ENCODE results near the gene NCF4. TPM values are rescaled to one million over a fixed set of nuclear protein-coding genes. Genes with fewer than 3 reads are reported as not detected.

NCF4 gene
- total RNA-seq, 1 donor from 2014 or later, result 15.6 TPM

DNA sequence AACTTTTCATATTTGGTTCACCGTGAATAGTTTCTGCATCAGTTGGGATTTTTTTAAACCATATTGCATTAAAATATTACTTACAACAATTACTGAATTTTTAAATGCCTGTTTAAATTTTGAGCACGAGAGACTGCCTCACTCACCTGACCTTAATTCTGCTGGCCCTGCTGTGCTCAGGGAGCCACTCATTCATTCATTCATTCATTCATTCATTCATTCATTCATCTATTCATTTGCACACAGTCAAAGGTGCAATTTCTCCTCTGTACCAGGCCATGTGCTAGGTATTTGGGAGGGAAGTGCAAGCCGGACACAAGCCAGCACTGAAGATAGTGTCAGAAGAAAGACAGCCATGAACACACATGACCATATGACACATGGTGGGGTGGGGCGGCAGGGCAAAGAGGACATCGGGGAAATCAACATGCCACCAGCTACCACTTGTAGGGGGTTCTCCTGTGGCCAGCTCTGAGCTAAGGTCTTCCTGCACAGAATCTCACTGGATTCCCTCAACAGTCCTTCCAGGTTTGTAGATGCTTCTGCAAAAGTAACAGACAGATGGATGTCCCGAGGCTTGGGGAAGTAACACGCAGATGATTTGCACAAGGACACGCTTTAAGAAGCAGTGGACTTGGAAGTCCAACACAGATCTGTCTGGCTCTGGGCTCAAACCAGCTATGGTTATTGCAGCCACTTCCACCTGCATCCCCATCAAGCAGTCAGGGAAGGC lies 52.1 kb downstream of the NCF4 start:
- intact Hi-C loops (cut with micrococcal nuclease), result no loop called here
- Mint-ChIP-seq H3K4me1 (ENCODE audit: low read depth) (peaks cover 22% of the 10 kb centered on the region), H3K36me3 (ENCODE audit: low read depth) (no peaks in the 10 kb centered on the region), H3K4me3 (peak overlapping the region; percentile 41), H3K27me3 (ENCODE audit: insufficient read depth) (peaks cover 19% of the 10 kb centered on the region), H3K27ac (peak overlapping the region; percentile 71), H3K9me3 (no peaks in the 10 kb centered on the region)
- DNase-seq (ENCODE audit: low spot score), result no peak

DNA sequence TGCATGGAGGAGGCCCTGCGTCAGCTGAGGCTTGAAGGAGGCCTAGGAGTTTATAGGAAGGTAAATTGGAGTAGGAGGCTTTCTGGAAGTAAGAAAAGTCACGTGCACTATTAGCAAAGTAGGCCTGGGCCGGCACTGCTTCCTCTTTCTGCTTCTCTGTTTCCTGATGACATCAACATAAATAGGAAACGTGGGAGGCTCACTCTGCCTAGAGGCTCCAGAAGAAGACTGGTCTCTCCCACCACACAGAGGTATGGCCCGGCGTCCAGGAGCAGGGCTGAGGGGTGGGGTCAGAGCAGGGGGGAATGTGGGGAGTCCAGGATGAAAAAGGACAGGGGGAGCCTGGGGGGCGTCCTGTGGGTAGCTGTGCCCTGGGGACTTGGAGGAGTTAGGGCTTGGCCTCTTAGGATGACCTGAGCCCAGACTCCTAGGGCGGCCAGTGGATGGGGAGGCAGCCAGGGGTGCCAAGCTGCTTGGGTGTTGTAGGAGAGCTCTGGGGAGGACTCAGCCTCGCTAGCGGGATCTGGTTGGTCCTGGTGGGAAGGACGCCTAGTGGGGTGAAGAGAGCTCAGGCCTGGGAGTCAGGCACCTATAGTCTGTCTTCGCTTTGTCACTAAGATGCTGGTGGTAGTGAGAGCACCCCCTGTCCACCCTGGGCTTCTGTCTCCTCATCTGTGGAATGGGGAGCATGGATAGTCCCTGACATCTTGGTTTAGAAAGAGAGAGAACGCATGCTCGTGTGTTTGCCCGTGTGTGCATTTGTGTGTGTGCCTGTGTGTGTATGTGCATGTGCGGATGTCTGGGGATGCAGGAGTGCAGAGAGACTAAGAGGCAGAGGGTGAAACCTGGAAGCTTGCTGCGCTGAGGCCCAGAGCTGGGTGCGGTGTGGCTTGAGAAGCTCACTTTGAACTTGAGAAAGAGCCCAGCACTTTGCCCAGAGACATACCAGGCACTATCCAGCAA lies 52.9 kb downstream of the NCF4 start, which contains the start of gene CSF2RB:
TSS of gene CSF2RB (plus strand) at position 202 of the 963 bp plus-strand sequence. CDS start 8,580 bp downstream, outside the sequence.
- no peak for DNase-seq (ENCODE audit: low spot score)
- intact Hi-C loops (cut with micrococcal nuclease), result no loop called here
- Mint-ChIP-seq H3K4me1 (ENCODE audit: low read depth) (peaks cover 22% of the 10 kb centered on the region), H3K36me3 (ENCODE audit: low read depth) (no peaks in the 10 kb centered on the region), H3K27ac (peak within 1 kb of the TSS; percentile 71), H3K27me3 (ENCODE audit: insufficient read depth) (peaks cover 23% of the 10 kb centered on the region), H3K9me3 (no peaks in the 10 kb centered on the region), H3K4me3 (peak within 1 kb of the TSS; percentile 80)

DNA sequence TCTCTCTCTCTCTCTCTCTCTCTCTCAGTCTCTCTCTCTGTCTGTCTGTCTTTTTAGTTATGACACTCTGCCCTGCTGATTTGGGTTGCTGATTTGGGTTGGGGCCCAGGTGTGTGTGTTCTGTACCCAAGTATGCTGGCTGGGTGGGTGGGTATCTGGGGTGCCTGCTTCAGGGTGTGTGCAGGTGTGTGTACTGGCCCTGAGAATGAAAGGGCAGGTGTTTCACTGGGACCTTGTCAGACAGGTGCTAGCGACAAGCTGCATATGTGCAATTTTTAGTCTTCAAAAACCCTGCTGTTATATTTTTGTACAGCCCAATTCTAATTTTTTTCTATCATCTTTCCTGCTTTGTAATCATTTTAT lies 53.6 kb downstream of the NCF4 start:
- DNase-seq (ENCODE audit: low spot score), result no peak
- H3K27ac Mint-ChIP-seq, result no peak overlapping the region
- peaks cover 20% of the 10 kb centered on the region for H3K27me3 Mint-ChIP-seq (ENCODE audit: insufficient read depth)
- H3K36me3 Mint-ChIP-seq (ENCODE audit: low read depth), result no peaks in the 10 kb centered on the region
- no peaks in the 10 kb centered on the region for H3K9me3 Mint-ChIP-seq
- H3K4me1 Mint-ChIP-seq (ENCODE audit: low read depth), result peaks cover 22% of the 10 kb centered on the region
- intact Hi-C loops (cut with micrococcal nuclease), result no loop called here
- H3K4me3 Mint-ChIP-seq, result peak overlapping the region; percentile 80

DNA sequence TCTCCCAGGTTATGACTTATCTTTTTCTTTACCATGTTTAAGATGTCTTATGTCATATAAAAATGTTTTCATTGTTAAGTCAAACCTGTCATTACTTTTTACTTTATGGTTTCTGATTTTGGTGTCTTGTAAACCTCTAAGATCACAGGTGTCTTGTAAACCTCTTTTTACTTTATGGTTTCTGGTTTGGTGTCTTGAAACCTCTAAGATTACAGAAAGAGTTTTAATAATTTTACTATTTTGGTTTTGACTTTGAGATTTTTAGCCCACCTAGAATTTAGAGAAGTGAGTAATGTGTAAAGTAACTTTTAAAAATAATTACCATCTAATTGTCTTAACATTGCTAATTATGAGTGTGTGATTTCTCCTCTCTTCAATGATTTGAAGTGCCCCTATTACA lies 55.2 kb downstream of the NCF4 start:
- no peak for DNase-seq (ENCODE audit: low spot score)
- intact Hi-C loops (cut with micrococcal nuclease), result no loop called here
- Mint-ChIP-seq H3K4me3 (peak overlapping the region; percentile 23), H3K27me3 (ENCODE audit: insufficient read depth) (peaks cover 12% of the 10 kb centered on the region), H3K27ac (no peak overlapping the region), H3K4me1 (ENCODE audit: low read depth) (peaks cover 25% of the 10 kb centered on the region), H3K36me3 (ENCODE audit: low read depth) (no peaks in the 10 kb centered on the region), H3K9me3 (no peaks in the 10 kb centered on the region)

DNA sequence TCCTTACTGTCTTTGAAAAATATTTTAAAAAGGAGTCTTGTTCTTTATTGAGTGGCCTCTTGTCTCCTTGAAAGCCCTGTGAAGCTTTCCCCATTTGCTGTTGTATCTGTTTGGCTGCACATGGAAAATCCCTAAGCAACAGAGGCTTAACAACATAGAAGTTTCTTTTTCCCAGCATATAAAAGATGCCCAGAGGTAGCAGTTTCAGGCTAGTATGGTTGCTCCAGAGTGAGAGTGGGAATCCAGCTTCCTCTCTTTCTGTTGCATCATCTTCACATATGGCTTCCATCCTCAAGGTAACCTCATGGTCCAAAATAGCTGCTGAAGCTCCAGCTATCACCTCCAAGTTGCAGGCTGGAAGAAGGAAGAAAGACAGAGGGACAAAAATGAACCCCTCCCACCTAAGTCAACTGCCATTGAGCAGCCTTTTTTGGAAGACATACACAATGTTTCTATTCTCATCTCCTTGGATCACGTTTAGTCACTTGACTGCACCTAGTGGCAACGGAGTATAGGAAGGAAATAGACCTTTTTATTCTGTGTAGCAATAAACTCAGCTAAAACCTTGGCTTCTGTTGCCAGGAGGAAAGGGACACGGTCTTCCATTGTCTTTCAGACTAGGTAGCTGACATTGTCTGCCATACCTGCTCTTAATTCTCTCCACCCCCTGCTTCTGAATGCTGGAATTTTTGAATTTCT lies 57.9 kb downstream of the NCF4 start:
- Mint-ChIP-seq H3K36me3 (ENCODE audit: low read depth) (peaks cover 1% of the 10 kb centered on the region), H3K4me3 (no peak overlapping the region), H3K27ac (no peak overlapping the region), H3K27me3 (ENCODE audit: insufficient read depth) (peaks cover 8% of the 10 kb centered on the region), H3K4me1 (ENCODE audit: low read depth) (peaks cover 17% of the 10 kb centered on the region), H3K9me3 (no peaks in the 10 kb centered on the region)
- no peak for DNase-seq (ENCODE audit: low spot score)
- intact Hi-C loops (cut with micrococcal nuclease), result no loop called here

DNA sequence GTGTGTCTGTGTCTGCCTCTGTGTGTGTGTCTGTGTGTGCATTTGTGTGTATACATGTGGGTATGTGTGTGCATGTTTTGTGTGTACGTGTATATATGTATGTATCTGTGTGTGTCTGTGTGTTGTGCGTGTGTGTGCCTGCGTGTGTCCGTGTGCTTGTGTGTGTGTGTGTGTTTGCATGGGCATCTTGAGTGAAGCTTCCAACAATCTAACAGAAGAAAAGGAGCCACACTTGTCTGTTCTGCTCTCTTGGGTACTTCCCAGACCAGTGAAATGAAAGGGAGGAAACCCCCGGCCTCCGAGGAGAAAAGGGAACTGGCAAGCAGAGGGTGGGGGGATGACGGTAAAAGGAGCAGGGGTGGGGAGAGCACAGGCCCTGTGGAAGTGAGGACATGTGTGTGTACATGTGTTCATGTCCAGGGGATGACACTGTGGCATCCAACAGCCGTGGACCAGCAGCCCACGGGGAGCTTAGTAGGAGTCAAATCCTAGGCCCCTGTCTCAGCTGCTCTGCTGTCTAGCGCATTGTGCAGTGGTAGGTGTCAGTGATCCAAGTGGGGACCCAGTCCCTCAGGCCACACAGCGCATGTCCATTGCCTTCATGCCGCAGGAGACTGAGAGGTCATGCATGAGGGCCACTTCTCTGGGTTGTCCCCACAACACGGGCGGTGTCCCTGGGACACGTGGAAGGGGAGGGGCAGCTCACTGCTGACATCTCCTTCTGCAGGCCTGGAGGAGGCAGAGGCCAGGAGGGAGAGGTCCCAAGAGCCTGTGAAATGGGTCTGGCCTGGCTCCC lies 60.7 kb downstream of the NCF4 start:
- Mint-ChIP-seq H3K36me3 (ENCODE audit: low read depth) (peaks cover 1% of the 10 kb centered on the region), H3K27ac (peak overlapping the region; percentile 8), H3K4me3 (no peak overlapping the region), H3K4me1 (ENCODE audit: low read depth) (peaks cover 22% of the 10 kb centered on the region), H3K9me3 (no peaks in the 10 kb centered on the region), H3K27me3 (ENCODE audit: insufficient read depth) (peaks cover 7% of the 10 kb centered on the region)
- intact Hi-C loops (cut with micrococcal nuclease), result no loop called here
- DNase-seq (ENCODE audit: low spot score), result no peak

DNA sequence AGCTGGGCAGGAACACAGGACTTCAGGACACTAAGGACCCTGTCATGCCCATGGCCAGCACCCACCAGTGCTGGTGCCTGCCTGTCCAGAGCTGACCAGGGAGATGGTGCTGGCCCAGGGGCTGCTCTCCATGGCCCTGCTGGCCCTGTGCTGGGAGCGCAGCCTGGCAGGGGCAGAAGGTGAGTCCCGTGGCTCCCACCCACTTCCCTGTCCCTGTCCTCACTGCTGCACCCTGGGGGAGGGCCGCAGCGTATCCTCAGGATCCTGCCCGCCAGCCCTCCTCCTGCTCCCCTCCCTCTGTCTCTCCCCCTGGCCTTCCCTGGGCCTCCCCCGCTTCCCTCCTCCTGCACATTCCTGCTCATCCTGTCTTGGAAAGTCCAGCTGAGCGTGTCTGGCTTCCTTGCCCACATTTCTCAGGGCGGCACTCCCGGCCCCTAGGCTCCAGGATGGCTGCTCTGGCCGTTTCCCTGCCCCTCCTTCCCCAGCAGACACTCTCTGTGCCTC lies 61.4 kb downstream of the NCF4 start:
- H3K36me3 Mint-ChIP-seq (ENCODE audit: low read depth), result peaks cover 1% of the 10 kb centered on the region
- H3K27ac Mint-ChIP-seq, result no peak overlapping the region
- H3K9me3 Mint-ChIP-seq, result no peaks in the 10 kb centered on the region
- peaks cover 7% of the 10 kb centered on the region for H3K27me3 Mint-ChIP-seq (ENCODE audit: insufficient read depth)
- no peak overlapping the region for H3K4me3 Mint-ChIP-seq
- peaks cover 24% of the 10 kb centered on the region for H3K4me1 Mint-ChIP-seq (ENCODE audit: low read depth)
- intact Hi-C loops (cut with micrococcal nuclease), result no loop called here
- no peak for DNase-seq (ENCODE audit: low spot score)

DNA sequence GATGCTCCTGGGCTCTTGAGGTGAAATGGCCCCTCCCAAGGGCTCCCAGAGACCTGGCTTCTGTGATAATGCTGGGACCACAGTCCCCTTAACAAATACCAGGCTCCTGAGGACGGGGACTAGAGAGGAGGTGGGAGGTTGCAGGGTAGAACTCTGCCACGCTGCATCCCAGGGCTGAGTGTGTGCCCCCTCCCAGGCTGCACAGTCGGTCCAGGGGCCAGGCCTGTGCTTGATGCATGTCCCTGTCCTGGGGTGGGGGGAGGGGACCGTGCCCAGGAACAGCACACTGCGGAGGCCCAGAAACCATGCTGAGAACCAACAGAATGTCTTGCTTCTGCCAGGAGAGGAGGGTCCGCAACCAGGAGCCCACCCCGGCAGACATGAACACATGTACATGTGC lies 61.9 kb downstream of the NCF4 start:
- Mint-ChIP-seq H3K9me3 (no peaks in the 10 kb centered on the region), H3K27ac (no peak overlapping the region), H3K4me3 (no peak overlapping the region), H3K4me1 (ENCODE audit: low read depth) (peaks cover 24% of the 10 kb centered on the region), H3K36me3 (ENCODE audit: low read depth) (peaks cover 1% of the 10 kb centered on the region), H3K27me3 (ENCODE audit: insufficient read depth) (peaks cover 7% of the 10 kb centered on the region)
- DNase-seq (ENCODE audit: low spot score), result no peak
- intact Hi-C loops (cut with micrococcal nuclease), result no loop called here

DNA sequence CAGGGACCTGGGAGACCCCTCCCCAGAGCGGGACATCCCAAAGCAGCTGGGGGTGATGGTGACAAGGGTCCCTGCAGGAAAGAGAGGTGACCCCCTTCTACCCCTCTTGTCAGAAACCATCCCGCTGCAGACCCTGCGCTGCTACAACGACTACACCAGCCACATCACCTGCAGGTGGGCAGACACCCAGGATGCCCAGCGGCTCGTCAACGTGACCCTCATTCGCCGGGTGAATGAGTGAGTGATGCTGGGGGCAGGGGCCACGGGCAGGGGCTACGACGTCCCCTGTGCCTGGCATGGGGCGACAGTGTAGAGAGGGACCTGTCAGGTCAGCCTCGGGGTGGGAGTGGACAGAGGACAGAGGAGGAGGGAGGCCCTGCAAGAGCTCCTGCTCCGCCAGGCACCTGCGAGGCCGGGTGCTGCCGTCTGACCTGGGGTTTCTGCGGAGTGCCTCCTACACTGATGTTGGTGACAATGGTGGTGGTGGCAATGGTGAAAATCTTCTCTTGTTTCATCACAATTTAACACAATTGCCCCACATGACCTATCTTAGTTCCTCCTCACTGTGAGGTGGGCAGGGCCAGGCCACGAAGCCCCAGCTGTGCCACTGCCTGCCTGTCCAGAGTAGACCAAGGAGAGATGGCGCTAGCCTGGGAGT lies 62.5 kb downstream of the NCF4 start:
- peaks cover 24% of the 10 kb centered on the region for H3K4me1 Mint-ChIP-seq (ENCODE audit: low read depth)
- H3K36me3 Mint-ChIP-seq (ENCODE audit: low read depth), result peaks cover 1% of the 10 kb centered on the region
- peaks cover 3% of the 10 kb centered on the region for H3K27me3 Mint-ChIP-seq (ENCODE audit: insufficient read depth)
- DNase-seq (ENCODE audit: low spot score), result no peak
- no peak overlapping the region for H3K27ac Mint-ChIP-seq
- no peak overlapping the region for H3K4me3 Mint-ChIP-seq
- no peaks in the 10 kb centered on the region for H3K9me3 Mint-ChIP-seq
- intact Hi-C loops (cut with micrococcal nuclease), result no loop called here

DNA sequence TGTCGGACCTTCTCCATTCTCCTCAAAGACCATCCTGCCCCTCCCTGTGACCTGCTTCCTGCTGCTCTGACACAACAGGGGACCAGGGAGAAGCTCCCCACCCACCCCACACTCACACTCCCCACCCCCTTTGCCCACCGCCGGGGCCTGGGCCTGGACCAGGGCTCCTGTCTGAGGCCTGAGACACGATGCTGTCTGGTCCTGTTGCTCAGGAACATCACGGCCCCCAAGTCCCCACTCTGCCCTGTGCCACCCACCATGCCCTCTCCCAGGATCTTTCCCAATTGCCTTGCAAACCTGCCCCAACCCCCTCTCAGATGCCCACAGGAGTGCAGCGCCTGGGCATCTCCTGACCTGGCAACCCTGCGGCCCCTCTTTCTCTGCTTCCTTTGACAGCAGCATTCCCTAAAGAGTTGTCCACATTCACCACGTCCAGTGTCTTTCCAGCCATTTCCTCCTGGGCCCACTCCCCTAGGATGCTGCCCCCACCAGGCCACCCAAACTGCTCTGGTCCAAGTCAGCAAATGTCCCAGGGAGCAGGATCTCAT lies 63.4 kb downstream of the NCF4 start:
- H3K9me3 Mint-ChIP-seq, result no peaks in the 10 kb centered on the region
- H3K27ac Mint-ChIP-seq, result no peak overlapping the region
- peaks cover 3% of the 10 kb centered on the region for H3K27me3 Mint-ChIP-seq (ENCODE audit: insufficient read depth)
- H3K36me3 Mint-ChIP-seq (ENCODE audit: low read depth), result peaks cover 1% of the 10 kb centered on the region
- H3K4me1 Mint-ChIP-seq (ENCODE audit: low read depth), result peaks cover 24% of the 10 kb centered on the region
- no peak for DNase-seq (ENCODE audit: low spot score)
- intact Hi-C loops (cut with micrococcal nuclease), result no loop called here
- H3K4me3 Mint-ChIP-seq, result no peak overlapping the region

DNA sequence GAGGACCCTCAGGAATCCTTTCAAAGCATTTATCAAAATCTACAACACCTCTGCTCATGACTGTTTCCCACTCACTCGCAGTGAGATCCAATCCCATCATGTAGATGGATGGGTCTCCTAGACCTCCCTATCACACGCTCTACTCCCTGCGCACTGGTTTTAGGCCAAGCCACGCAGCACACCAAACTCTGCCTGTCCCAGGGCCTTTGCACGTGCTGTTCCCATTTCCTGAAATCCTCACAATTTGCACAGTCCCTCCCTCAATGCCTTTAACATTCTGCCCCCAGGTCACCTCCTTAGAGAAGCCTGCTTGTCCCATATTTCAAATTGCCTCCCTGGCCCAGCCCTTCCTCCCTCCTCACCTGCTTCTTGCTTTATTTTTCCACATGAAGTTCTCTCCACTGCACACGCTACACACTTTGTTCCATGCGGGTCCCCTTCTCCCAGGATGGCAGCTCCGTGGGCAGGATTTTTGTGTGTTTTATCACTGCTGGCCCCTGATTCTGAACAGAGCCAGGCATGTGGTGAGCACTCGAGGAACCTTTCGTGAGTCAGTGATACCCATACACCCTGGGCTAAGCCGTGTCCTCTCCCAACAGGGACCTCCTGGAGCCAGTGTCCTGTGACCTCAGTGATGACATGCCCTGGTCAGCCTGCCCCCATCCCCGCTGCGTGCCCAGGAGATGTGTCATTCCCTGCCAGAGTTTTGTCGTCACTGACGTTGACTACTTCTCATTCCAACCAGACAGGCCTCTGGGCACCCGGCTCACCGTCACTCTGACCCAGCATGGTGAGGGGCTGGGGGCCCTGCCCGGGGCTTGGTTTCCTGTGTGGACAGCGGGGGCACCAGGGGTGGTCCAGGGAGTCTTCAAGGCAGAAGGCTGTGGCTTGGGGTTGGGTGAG lies 64.8 kb downstream of the NCF4 start:
- intact Hi-C loops (cut with micrococcal nuclease), result no loop called here
- Mint-ChIP-seq H3K27me3 (ENCODE audit: insufficient read depth) (peaks cover 1% of the 10 kb centered on the region), H3K27ac (no peak overlapping the region), H3K36me3 (ENCODE audit: low read depth) (peaks cover 1% of the 10 kb centered on the region), H3K4me3 (no peak overlapping the region), H3K4me1 (ENCODE audit: low read depth) (peaks cover 24% of the 10 kb centered on the region), H3K9me3 (no peaks in the 10 kb centered on the region)
- DNase-seq (ENCODE audit: low spot score), result no peak
